Activated T-cell treated with anti-CD3 and anti-CD28 coated beads, Interleukin-2, amount 50 U/mL, for 4 hours (primary cell): Measurements from ENCODE around the gene SEC62. TPM values are rescaled to one million over a fixed set of nuclear protein-coding genes. Genes with fewer than 3 reads are reported as not detected.
A peak's percentile ranks its signal among the peaks of the same experiment; 100 is the strongest.
"Not testable (repeated sequence)": the region's sequence is repeated elsewhere in the genome, so short reads cannot be mapped to it uniquely, and the experiment has no call there.

Source experiments
- ATAC-seq, 2 donors: fragments of 200-7000 bp; cut with Tn5 transposase; one replicate each; pipeline ENCODE4 v1.10.0; 2021
- DNase-seq: peaks from one replicate; pipeline ENCODE4 v3.0.0-alpha.2; 2020
- H3K27me3 Mint-ChIP-seq: one replicate; pipeline ENCODE4 v1.8.0; 2021; ENCODE audit warnings: low read depth, mixed read lengths
- H3K36me3 Mint-ChIP-seq: one replicate; pipeline ENCODE4 v1.8.0; 2022; ENCODE audit warnings: mixed read lengths; ENCODE audit not compliant: insufficient read depth
- H3K4me1 Mint-ChIP-seq: one replicate; pipeline ENCODE4 v1.8.0; 2021; ENCODE audit warnings: low read depth, mixed read lengths
- H3K4me3 Mint-ChIP-seq: one replicate; pipeline ENCODE4 v1.8.0; 2021; ENCODE audit warnings: mild to moderate bottlenecking, moderate library complexity, mixed read lengths
- H3K9me3 Mint-ChIP-seq: one replicate; pipeline ENCODE4 v1.8.0; 2021; ENCODE audit warnings: mixed read lengths
- total RNA-seq, 3 donors: library from RNA; stranded (reverse); gene quantifications; one replicate each; pipeline ENCODE4 v1.2.1, GENCODE V29; 2021

Gene SEC62
- total RNA-seq, 3 donors from 2014 or later = 65.9 to 75.6 (median 66.8) TPM

- no peaks in the 10 kb centered on the region for H3K27me3 Mint-ChIP-seq
- ATAC-seq (no peak), DNase-seq (no peak)
- no peaks in the 10 kb centered on the region for H3K9me3 Mint-ChIP-seq
- H3K4me1 Mint-ChIP-seq = peaks cover 3% of the 10 kb centered on the region
- peaks cover 30% of the 10 kb centered on the region for H3K36me3 Mint-ChIP-seq
- no peak overlapping the region for H3K4me3 Mint-ChIP-seq
These were observed 25.5 kb downstream of the SEC62 start for GRCh38 chr3:169992156-169992555.

- H3K4me3 Mint-ChIP-seq = no peak overlapping the region
- DNase-seq (no peak), ATAC-seq (no peak)
- H3K4me1 Mint-ChIP-seq = peaks cover 3% of the 10 kb centered on the region
- H3K27me3 Mint-ChIP-seq = no peaks in the 10 kb centered on the region
- no peaks in the 10 kb centered on the region for H3K9me3 Mint-ChIP-seq
- peaks cover 30% of the 10 kb centered on the region for H3K36me3 Mint-ChIP-seq
These were observed 26.2 kb downstream of the SEC62 start for GRCh38 chr3:169992781-169993180.

- Mint-ChIP-seq H3K4me1 (peaks cover 7% of the 10 kb centered on the region), H3K9me3 (no peaks in the 10 kb centered on the region), H3K4me3 (no peak overlapping the region), H3K27me3 (no peaks in the 10 kb centered on the region), H3K36me3 (peaks cover 27% of the 10 kb centered on the region)
- DNase-seq = no peak
- ATAC-seq = no peak
These were observed 27.2 kb downstream of the SEC62 start for GRCh38 chr3:169993761-169994160.

- ATAC-seq (no peak), DNase-seq (no peak)
- Mint-ChIP-seq H3K4me1 (peaks cover 16% of the 10 kb centered on the region), H3K9me3 (no peaks in the 10 kb centered on the region), H3K4me3 (no peak overlapping the region), H3K36me3 (peaks cover 22% of the 10 kb centered on the region), H3K27me3 (no peaks in the 10 kb centered on the region)
These were observed 29.5 kb downstream of the SEC62 start for GRCh38 chr3:169996063-169996462.

GRCh38 chr3:169998668-169999131 lies 32.1 kb downstream of the SEC62 start:
- H3K9me3 Mint-ChIP-seq = no peaks in the 10 kb centered on the region
- no peak overlapping the region for H3K4me3 Mint-ChIP-seq
- H3K4me1 Mint-ChIP-seq = peaks cover 33% of the 10 kb centered on the region
- peaks cover 12% of the 10 kb centered on the region for H3K36me3 Mint-ChIP-seq
- H3K27me3 Mint-ChIP-seq = no peaks in the 10 kb centered on the region
- peak; percentile 7 to 31 for ATAC-seq
- no peak for DNase-seq

- ATAC-seq (peak; percentile 94 to 97), DNase-seq (no peak)
- H3K9me3 Mint-ChIP-seq = no peaks in the 10 kb centered on the region
- no peaks in the 10 kb centered on the region for H3K27me3 Mint-ChIP-seq
- H3K36me3 Mint-ChIP-seq = peaks cover 12% of the 10 kb centered on the region
- H3K4me1 Mint-ChIP-seq = peaks cover 38% of the 10 kb centered on the region
- no peak overlapping the region for H3K4me3 Mint-ChIP-seq
These were observed 32.8 kb downstream of the SEC62 start for GRCh38 chr3:169999433-169999832.

- Mint-ChIP-seq H3K9me3 (no peaks in the 10 kb centered on the region), H3K4me3 (no peak overlapping the region), H3K27me3 (no peaks in the 10 kb centered on the region), H3K4me1 (peaks cover 38% of the 10 kb centered on the region), H3K36me3 (peaks cover 12% of the 10 kb centered on the region)
- ATAC-seq (no peak), DNase-seq (no peak)
These were observed 33.4 kb downstream of the SEC62 start for GRCh38 chr3:170000051-170000450.

- Mint-ChIP-seq H3K36me3 (peaks cover 7% of the 10 kb centered on the region), H3K9me3 (no peaks in the 10 kb centered on the region), H3K4me3 (no peak overlapping the region), H3K27me3 (no peaks in the 10 kb centered on the region), H3K4me1 (peaks cover 51% of the 10 kb centered on the region)
- DNase-seq = no peak
- ATAC-seq = no peak
These were observed 35.6 kb downstream of the SEC62 start for GRCh38 chr3:170002231-170002630.

GRCh38 chr3:170002879-170003278 lies 36.3 kb downstream of the SEC62 start:
- ATAC-seq = no peak
- Mint-ChIP-seq H3K27me3 (no peaks in the 10 kb centered on the region), H3K36me3 (peaks cover 7% of the 10 kb centered on the region), H3K4me1 (peaks cover 54% of the 10 kb centered on the region), H3K4me3 (no peak overlapping the region), H3K9me3 (no peaks in the 10 kb centered on the region)
- no peak for DNase-seq

GRCh38 chr3:170003881-170004356 lies 37.3 kb downstream of the SEC62 start:
- no peak for ATAC-seq
- H3K4me1 Mint-ChIP-seq = peaks cover 50% of the 10 kb centered on the region

GRCh38 chr3:170007031-170007663 lies 40.5 kb downstream of the SEC62 start:
- ATAC-seq = peak; percentile 80 to 85
- Mint-ChIP-seq H3K4me1 (peaks cover 37% of the 10 kb centered on the region), H3K9me3 (no peaks in the 10 kb centered on the region), H3K27me3 (no peaks in the 10 kb centered on the region), H3K4me3 (peak overlapping the region; percentile 22), H3K36me3 (no peaks in the 10 kb centered on the region)
- DNase-seq = no peak

More at GRCh38 chr3:170003881-170004356, 37.3 kb downstream of the SEC62 start:
- H3K9me3 Mint-ChIP-seq = no peaks in the 10 kb centered on the region
- no peak for DNase-seq
- H3K27me3 Mint-ChIP-seq = no peaks in the 10 kb centered on the region
- no peak overlapping the region for H3K4me3 Mint-ChIP-seq
- H3K36me3 Mint-ChIP-seq = peaks cover 3% of the 10 kb centered on the region

- DNase-seq (no peak), ATAC-seq (no peak)
- Mint-ChIP-seq H3K4me3 (no peak overlapping the region), H3K9me3 (no peaks in the 10 kb centered on the region), H3K4me1 (peaks cover 17% of the 10 kb centered on the region), H3K36me3 (no peaks in the 10 kb centered on the region), H3K27me3 (no peaks in the 10 kb centered on the region)
These were observed 43.9 kb downstream of the SEC62 start for GRCh38 chr3:170010498-170010897.

- H3K4me3 Mint-ChIP-seq = no peak overlapping the region
- no peaks in the 10 kb centered on the region for H3K36me3 Mint-ChIP-seq
These were observed 46.2 kb downstream of the SEC62 start for GRCh38 chr3:170012683-170013400.

GRCh38 chr3:170016057-170016456 lies 49.5 kb downstream of the SEC62 start:
- ATAC-seq = no peak
- Mint-ChIP-seq H3K4me1 (peaks cover 6% of the 10 kb centered on the region), H3K36me3 (no peaks in the 10 kb centered on the region), H3K9me3 (no peaks in the 10 kb centered on the region), H3K4me3 (no peak overlapping the region), H3K27me3 (no peaks in the 10 kb centered on the region)
- no peak for DNase-seq

More at GRCh38 chr3:170012683-170013400, 46.2 kb downstream of the SEC62 start:
- H3K27me3 Mint-ChIP-seq = no peaks in the 10 kb centered on the region
- H3K9me3 Mint-ChIP-seq = no peaks in the 10 kb centered on the region
- H3K4me1 Mint-ChIP-seq = peaks cover 2% of the 10 kb centered on the region
- DNase-seq = no peak
- ATAC-seq = no peak

GRCh38 chr3:170019306-170019705 lies 52.7 kb downstream of the SEC62 start:
- H3K27me3 Mint-ChIP-seq = not testable (repeated sequence)

More at GRCh38 chr3:170019306-170019705, 52.7 kb downstream of the SEC62 start:
- H3K4me1 Mint-ChIP-seq, DNase-seq, ATAC-seq, H3K4me3 Mint-ChIP-seq, H3K9me3 Mint-ChIP-seq, H3K36me3 Mint-ChIP-seq: not testable (repeated sequence)
